Ecto neural progenitor cell (in vitro differentiated cells): ENCODE results near the gene CACNB2.
"Not testable (repeated sequence)": the region's sequence is repeated elsewhere in the genome, so short reads cannot be mapped to it uniquely, and the experiment has no call there.

Source experiments
- DNase-seq: peaks from one replicate; pipeline ENCODE4 v3.0.0-alpha.2; 2018; ENCODE audit warnings: low spot score

CACNB2 gene

DNA sequence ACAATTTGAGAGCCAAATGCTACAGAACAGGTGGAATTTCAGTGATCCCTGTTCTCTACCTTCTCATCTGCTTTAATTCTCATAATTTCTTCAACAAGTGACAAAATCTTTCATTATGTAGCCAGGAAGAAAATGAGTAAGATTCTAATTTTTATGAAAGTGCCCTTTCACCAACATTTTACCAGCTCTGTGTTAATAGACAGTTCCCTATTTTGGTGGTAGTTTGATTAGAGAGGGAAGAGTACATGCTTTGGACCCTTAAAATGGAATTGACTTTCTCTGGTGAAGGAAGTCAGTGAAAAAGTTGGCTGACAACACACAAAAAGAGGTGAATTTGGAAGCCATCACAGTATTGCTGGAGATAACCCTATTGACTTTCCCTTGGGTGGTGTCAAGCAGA, 61.7 kb downstream of the CACNB2 start:
- DNase-seq: no peak

DNA sequence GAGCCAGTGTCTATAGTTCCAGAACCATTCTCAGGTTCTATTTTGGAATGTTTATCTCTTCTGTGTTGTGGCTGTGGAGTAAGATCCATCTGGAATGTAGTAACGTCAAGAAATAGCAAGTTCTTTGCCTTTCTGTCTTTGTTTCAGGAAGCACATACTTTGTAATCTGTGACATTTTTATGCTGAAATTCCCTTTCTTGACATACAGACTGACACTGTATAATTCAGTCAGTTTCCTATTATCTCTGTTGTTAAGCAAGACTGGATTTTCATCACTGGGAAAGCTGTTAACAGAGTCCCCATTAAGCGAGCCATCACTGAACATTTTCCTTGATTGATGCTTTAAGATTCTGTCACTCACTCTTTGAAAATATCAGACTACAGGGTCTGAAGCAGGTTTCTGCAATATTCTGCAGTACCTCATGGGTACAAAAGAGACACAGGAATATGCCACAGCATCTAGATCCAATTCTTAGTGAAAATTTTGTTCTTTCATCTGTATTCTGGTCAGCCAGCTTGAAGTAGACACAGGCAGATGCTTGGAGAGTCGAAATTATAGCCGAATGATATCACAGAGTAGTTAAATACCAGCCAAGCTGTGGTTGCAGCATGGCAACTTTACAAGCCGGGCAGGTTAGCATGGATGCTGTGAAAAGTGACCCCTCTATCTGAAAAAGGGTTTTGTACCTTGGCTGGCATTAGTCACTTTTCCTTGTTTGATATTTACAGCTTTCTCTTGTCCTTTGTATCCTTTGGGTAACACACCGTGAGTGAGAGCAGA, 62.6 kb downstream of the CACNB2 start:
- DNase-seq: no peak

DNA sequence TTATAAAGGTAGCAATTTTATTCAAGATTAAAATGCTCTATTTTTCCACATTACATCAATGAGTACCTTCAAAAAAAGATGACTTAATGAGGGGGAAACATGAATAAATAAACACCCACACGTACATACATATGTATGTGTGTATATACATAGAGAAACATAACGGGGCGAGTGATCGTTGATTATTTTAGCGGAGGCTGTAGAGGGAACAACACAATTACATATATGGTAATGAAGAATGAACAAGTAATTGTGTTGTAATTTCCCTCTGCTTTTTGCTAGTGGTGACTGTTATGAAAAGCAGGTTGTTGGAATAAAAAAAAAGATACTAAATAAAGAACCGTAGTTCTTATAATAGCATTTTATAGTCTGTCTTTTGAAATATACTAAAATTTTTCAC, 63.2 kb downstream of the CACNB2 start:
- no peak for DNase-seq

DNA sequence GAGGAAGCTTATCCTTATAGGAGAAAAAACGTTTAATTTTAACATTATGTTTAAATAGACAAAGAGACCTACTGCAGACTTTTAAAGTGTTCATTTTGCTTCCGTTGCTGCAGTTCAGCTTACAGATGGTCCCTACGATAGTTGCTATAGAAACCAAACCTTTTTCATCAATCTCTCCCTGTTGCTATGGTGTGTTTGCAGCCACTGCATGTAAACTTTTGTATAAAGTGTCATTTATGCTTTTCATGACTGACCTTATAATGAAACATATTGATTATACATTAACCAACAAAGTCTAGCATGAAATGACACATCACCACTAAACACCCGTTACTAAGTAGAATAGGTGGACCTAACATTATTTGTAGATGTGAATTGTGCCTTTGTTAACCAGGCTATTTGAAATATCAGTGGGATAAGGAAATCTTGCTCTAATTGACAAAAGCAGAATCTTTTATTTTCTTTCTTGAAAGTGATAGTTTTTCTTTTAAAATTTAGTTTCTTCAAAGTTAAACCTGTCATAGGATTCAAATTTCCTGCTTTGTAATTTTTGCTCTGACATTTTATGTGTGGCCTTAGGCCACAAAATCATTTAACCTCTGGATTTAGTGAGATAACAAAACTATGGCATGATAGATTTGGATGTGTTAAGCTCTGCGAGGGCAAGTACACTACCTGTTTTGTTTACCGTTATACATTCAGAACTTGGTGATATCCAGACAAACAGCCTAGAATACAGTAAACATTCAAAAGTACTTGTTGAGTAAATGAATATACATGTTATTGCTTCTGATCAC, 64.0 kb downstream of the CACNB2 start:
- no peak for DNase-seq

DNA sequence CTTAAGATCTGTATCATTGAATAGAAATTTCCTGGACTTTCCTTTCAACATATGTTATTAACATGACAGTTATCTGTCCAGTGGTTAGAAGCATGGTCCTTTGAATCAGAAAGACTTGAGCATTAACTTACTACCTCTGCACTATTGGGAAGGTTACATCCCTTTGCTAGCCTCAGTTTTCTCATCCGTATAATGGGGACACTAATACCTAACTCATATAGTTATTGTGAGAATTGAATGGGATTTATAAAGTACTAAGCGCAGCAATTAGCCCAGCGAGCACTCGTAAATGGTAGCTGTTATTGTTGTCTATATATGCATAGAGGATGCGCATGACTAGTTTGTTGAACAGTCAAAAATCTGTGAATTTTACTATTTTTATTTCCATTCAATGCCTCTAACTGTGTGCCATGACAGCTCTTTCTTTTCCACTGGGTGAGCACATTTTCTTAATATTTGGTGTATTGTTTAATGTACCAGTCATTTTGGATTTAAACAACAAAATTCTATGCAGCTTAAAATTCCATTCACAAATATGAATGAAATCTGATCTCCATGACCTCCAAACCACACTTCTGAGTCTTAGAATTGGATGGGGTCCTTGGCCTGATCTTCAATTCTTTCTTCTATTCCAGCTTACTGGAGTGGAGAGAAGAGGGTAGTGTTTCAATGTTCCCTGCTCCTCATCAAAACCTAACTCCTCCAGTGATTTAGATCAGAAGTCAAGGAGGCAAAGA, 65.0 kb downstream of the CACNB2 start:
- no peak for DNase-seq

DNA sequence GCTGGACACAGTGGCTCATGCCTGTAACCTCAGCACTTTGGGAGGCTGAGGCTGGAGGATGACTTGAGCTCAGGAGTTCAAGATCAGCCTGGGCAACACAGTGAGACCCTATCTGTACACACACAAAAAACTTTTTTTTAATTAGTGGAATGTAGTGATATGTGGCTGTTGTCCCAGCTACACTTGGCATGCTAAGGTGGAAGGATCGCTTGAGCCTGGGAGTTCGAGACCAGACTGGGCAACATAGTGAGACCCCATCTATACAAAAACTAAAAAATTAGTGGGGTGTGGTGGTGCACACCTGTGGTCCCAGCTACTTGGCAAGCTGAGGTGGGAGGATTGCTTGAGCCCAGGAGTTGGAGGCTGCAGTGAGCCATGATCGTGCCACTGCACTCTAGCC, 68.0 kb downstream of the CACNB2 start:
- not testable (repeated sequence) for DNase-seq

DNA sequence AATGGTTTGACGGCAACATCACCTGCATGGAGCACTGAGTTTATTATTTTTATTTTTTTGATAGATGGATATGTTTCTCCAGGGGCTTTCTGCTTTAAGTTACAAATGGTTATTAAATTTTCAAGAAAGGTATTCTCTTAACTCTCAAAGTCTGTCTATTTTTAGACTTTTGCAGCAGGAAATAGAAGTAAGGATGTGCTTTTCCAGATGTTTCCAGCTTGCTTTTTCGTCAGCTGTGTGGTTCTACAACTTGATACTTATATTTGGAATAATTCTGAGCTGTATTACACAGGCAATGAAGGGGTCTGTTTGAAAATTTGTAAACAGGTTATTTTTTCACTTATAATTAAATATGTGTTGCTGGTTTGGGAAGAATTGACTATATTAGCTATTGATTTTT, 69.0 kb downstream of the CACNB2 start:
- no peak for DNase-seq

DNA sequence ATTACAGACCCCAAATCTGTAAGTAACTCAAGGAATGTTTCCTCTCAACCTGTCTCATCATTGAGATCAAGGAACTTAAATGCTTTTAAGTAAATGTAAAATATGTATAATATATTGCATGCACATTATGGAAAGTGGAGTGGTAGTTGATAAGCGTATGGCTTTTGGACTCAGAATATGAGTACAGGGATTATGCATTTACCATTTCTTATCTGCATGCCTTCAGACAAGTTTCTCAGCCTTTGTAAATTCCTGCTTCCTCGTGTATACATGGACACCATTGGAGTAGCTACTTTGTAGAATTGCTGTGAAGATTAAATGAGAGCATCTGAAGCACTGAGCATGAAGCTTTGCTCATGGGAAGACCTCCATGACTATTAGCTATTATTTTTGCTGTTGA, 70.5 kb downstream of the CACNB2 start:
- DNase-seq: no peak

DNA sequence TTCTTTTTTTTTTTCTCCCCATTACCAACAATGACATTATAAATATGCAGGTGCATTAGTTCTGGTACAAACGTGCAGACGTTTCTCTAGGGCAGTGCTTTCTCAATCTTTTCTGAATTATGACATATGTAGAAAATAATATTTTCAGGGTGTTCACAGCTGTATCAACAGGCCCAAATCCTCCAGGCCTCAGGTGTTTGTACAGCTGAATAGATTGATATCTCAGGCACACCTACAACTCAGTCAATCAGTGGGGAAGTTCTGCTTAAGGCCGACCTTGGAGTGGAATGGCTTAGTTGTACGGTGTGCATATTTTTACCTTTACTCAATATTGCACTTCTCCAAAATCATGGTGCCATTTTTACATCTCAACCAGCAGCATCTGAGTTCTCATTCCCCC, 71.6 kb downstream of the CACNB2 start:
- DNase-seq: no peak

DNA sequence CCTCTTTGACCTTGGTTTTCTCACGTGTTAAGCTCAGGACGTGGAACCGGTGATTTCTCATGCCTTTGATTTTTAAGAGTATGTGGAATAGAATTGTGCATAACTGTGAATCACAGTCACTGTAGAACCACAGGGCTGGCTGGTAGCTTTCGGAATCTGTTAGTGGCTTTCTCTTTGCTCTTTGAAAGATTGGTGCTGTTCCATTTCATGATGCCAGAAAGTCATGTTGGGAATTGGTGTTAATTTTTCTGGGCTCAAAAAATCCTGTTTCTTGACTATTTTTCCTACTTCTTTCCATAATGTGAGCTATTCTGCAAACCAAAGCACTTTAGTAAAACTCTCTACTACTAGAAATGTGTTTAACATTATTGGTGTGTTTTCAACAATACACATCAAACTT, 73.0 kb downstream of the CACNB2 start:
- DNase-seq: no peak

DNA sequence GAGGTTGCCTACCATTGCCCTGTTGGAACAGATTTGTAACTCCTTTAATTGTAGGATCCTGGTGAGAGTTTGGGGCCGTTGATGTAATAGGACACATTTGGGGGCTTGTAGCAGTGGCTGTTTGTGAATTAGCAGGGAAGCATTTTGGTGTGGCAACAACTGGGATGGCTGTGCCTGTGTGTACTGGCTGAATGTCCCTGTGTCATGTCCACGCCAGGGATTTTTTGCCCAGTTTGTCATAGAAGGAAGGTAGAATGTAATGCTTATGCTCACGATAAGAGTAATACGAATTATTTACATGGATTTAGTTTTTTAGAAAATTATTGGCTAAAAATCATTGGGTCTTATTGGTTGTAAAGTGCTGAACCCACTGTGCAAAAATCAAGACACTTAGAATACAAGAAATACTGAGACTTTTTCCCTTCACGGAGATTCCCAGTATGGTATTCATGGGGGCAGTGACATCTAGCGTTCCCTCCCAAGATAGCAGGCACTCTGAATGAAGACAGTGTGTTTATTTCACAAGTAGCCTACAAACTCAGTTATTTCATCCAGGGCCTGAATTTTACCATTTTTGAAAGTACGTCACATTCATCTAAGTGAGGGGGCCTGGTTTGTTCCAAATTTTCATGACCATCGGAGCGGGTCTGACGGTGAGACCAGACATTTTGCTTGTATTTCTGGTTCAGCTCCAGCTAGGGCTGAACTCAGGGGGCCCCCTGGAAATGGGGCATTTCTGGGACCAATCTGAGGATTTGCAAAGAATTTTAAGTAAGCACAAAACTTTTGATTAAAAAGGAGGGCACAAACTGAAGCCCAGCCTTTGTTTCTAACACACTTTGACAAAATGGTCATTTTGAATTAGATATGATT, 74.7 kb downstream of the CACNB2 start:
- peak; percentile 58 for DNase-seq

DNA sequence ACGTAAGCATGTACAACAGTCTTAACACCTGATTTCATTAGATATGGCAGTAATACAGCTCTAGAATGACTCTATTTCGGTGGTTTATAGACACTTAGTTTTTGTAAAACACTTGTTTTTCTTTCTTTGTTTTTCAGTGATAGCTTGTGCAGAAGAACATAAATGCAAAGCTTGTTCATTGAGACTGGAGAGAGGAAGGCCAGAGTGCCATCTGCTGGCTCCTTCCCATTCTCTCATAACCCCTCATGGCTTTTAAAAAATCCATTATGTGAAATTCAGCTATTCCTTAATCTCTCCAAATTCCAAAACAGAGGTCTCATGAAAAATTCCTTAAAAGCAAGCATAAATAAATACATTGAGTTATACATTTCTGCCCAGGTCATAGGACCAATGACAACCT, 76.3 kb downstream of the CACNB2 start:
- DNase-seq: no peak

DNA sequence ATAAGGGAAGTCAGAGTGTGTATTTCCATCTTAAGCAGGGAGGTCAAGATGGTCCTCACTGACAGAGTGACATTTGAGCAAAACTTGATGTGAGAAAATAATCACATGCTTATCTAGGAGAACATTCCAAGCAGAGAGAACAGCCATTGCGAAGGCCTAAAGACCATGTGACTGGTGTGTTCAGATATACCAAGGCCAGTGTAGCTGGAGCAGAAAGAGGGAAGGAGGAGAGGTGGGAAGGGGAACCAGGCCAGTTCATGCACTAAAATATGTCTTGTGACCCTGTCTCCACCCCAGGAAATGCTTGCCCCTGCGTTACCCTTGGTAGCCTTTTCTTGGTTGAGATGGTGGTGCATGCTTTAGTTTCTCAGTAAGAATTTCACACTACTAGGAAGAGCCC, 77.4 kb downstream of the CACNB2 start:
- no peak for DNase-seq

DNA sequence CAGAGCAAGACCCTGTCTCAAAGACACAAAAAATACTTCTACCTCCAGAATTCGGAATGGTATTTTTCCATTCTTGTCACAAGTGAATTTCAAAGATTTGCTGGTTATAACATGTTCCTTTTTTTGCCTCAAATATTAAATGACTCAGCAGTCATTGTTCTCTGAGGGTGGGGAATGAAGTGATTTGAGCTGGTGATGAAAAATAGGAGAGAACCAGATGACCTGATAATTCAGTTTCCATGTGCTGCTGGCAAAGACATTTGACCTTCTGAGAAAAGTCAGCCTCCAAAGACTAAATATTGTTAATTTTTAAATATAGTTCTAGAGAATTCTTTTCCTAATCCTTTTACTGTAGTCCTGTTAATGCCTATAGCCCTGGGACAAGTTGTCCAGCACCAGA, 78.9 kb downstream of the CACNB2 start:
- DNase-seq: no peak

DNA sequence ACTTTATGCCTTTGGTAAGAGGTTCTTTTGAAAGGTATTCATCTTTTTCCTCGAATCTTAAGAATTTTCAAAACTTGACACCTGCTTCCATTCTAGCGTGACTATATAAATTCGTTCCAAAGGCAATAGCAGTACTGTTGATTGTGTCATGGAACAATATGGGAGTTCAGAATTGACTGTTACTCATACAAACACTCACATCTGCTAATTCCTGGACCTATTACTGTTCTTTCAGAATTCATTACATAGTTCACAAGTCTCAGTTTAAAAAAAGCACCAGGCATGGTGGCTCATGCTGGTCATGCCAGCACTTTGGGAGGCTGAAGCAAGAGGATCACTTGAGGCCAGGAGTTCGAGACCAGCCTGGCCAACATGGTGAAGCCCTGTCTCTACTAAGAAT, 80.9 kb downstream of the CACNB2 start:
- no peak for DNase-seq

DNA sequence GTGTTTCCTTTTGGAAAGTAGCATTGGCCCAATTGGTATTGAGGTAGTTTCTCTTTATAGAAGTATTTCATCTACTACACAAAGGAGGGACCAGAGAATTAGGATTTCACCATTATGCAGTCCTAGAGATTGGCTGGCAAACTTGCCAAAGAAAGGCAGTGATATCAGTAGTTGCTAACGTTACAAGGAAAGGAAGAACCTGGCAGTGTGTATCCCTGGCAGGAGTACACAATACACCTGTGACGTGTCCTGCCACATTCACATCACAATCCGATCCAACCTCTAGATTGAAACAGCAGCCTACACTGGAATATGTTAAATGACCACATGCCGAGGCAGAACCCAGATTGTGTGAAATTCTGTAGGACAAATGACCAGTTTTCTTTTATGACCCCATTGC, 81.7 kb downstream of the CACNB2 start:
- no peak for DNase-seq

DNA sequence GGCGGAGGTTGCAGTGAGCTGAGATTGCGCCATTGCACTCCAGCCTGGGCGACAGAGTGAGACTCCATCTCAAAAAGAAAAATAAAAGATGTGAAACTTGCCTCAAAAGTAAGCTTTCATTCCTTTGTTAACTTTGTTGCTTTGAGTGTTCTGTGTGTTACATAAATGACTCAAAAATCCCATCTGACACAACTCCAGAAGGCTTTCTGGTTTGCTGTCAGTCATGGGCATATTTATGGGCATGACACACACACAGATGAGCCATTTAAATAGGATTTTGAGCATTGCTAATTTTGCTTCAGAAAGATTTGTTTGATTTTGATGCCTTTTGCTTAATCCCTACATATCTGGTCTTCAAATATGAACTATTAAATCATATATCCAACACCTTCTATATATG, 82.6 kb downstream of the CACNB2 start:
- no peak for DNase-seq

DNA sequence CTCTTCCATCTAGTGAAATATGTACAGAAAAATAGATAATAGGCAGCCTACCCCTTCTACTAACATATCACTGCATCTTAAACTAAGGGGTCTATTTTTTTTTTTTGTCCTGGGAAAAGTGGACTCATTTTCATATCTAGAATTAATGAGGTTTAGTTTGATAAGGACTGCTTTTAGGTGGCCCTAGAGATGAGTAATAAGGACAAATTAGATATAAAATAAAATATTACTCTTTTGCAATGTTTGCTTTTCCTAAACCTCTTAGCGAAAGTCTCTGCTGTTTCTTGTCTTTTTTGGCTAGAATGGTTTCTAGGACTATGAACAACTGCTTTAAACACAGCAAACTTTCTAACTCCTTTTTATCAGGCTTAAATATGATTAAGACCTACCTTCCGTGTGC, 83.7 kb downstream of the CACNB2 start:
- no peak for DNase-seq

DNA sequence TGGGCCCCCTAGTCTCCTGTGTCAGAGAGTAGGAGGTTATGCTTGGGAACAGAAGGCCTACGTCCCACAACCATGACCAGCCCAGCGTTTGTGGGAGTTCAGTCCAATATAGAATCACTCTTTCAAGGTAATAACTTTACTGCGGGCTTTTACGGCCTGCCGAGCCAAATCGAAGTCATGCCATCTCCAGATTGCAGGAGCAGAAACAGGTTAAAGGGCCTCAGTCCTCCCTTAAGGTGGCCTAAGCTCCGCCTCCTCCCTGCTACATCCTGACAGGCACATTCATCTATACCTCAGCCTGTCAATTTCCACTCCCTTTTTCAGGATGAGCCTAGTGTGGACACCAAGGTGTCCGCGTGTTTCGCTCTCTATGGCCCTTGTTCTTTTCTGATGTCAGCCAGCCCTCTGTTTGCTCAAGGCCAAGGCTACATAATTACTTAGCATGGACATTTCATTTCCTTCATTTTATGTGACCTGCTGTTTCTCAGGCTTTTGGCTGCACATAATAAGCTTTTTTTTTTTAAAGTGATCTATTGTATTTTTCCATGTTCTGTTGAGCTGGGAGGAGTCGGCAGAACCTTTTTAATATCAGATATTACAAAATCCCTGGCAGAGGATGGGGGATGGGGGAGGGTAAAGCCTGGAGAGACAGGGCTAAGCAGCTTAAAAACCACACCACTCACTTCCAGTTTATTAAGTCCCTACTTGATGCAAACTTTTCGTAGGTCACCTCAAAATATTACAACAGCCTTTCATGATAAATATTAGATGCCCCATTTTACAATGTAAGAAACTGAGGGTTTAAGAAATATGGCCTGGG, 84.6 kb downstream of the CACNB2 start:
- DNase-seq: no peak

DNA sequence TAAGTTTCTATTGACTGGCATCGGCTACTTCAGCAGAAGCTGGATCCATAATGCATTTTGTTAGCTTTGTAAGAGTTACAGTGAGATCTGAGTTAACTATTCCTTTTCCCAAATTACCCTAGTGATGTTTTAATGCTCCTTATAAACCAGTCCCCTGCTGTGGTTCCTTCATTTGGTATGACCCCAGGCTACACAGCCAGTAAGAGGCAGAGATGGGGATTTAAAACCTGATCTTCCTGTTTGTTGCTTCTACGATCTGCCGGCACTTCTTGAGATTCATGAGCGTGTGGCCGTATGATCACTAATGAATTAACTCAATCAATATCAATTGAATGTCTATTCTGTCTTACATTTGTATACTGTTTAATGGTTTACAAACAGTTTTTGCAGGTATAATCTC, 86.1 kb downstream of the CACNB2 start:
- DNase-seq: no peak

DNA sequence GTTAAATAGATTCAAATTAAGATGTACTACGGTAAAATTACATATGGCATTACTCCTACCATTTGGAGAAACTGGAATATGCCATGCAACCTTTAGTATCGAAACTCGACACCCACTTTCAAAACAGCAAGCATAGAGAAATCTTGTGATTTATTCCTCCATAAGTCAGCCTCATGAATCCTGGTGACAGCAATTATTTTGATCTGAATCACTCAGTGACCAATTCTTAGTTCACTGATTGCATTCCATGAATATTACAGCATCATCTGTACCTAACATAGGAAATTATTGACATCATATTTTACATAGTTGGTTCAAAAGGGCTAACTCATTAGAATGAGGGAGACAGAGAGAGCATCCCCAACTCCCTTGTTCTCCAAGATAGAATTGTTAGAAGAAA, 89.6 kb downstream of the CACNB2 start:
- DNase-seq: no peak
